GM19043 (cell line): ENCODE results near the gene ANKFY1.

Source experiments
- ATAC-seq: cut with Tn5 transposase; IDR thresholded peaks from one replicate; pipeline ENCODE4 v1.9.1; 2021; ENCODE audit warnings: low read depth; ENCODE audit not compliant: unreplicated experiment

The ANKFY1 gene

GRCh38 chr17:4130715-4131114, 133.1 kb downstream of the ANKFY1 start:
- no peak for ATAC-seq

- no peak for ATAC-seq
These were observed 136.2 kb downstream of the ANKFY1 start for GRCh38 chr17:4127555-4127954.

GRCh38 chr17:4125552-4125951, 138.2 kb downstream of the ANKFY1 start:
- ATAC-seq: no peak

- no peak for ATAC-seq
These were observed 138.8 kb downstream of the ANKFY1 start for GRCh38 chr17:4124999-4125398.

GRCh38 chr17:4120332-4120731, 143.4 kb downstream of the ANKFY1 start:
- no peak for ATAC-seq

GRCh38 chr17:4119299-4119698, 144.5 kb downstream of the ANKFY1 start:
- no peak for ATAC-seq

- ATAC-seq: no peak
These were observed 145.6 kb downstream of the ANKFY1 start for GRCh38 chr17:4118015-4118743.

- ATAC-seq: no peak
These were observed 147.3 kb downstream of the ANKFY1 start for GRCh38 chr17:4116516-4116915.
